ENCODE data around the gene PDZRN4. TPM values are rescaled to one million over a fixed set of nuclear protein-coding genes. Genes with fewer than 3 reads are reported as not detected.

The PDZRN4 gene
- polyA plus RNA-seq, 1 donor from 2014 or later: 46.7 TPM

DNA sequence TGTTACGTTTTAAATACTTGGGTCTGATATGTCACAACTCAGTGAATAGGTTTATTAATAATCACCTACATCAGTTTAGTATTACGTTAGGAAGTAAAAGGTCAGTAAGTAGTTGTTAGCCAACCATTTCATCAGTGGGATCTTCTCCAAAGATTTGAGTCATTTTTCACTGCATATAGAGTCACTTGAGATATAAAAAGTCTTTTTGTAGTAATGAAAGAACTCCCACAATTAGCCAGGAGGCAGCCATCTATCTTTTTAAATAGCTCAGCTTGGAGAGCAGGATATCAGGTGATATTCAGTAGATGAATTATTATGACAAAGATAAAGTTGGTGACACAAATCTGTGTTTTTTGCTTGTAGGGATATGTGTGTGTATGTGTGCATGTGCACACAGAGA lies 309.3 kb downstream of the PDZRN4 start:
- TF ChIP-seq POLR2AphosphoS5 (IDR thresholded peaks at IDR 0.05) (no peak), RAD21 (conservative IDR thresholded peaks at IDR 0.05) (no peak), MXI1 (conservative IDR thresholded peaks at IDR 0.05; ENCODE audit: poor library complexity, severe bottlenecking) (no peak)
- TF ChIP-seq, protein P1, sequence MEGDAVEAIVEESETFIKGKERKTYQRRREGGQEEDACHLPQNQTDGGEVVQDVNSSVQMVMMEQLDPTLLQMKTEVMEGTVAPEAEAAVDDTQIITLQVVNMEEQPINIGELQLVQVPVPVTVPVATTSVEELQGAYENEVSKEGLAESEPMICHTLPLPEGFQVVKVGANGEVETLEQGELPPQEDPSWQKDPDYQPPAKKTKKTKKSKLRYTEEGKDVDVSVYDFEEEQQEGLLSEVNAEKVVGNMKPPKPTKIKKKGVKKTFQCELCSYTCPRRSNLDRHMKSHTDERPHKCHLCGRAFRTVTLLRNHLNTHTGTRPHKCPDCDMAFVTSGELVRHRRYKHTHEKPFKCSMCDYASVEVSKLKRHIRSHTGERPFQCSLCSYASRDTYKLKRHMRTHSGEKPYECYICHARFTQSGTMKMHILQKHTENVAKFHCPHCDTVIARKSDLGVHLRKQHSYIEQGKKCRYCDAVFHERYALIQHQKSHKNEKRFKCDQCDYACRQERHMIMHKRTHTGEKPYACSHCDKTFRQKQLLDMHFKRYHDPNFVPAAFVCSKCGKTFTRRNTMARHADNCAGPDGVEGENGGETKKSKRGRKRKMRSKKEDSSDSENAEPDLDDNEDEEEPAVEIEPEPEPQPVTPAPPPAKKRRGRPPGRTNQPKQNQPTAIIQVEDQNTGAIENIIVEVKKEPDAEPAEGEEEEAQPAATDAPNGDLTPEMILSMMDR (IDR thresholded peaks at IDR 0.05; ENCODE audit: poor library complexity, severe bottlenecking): no peak
- TF ChIP-seq, protein P2, sequence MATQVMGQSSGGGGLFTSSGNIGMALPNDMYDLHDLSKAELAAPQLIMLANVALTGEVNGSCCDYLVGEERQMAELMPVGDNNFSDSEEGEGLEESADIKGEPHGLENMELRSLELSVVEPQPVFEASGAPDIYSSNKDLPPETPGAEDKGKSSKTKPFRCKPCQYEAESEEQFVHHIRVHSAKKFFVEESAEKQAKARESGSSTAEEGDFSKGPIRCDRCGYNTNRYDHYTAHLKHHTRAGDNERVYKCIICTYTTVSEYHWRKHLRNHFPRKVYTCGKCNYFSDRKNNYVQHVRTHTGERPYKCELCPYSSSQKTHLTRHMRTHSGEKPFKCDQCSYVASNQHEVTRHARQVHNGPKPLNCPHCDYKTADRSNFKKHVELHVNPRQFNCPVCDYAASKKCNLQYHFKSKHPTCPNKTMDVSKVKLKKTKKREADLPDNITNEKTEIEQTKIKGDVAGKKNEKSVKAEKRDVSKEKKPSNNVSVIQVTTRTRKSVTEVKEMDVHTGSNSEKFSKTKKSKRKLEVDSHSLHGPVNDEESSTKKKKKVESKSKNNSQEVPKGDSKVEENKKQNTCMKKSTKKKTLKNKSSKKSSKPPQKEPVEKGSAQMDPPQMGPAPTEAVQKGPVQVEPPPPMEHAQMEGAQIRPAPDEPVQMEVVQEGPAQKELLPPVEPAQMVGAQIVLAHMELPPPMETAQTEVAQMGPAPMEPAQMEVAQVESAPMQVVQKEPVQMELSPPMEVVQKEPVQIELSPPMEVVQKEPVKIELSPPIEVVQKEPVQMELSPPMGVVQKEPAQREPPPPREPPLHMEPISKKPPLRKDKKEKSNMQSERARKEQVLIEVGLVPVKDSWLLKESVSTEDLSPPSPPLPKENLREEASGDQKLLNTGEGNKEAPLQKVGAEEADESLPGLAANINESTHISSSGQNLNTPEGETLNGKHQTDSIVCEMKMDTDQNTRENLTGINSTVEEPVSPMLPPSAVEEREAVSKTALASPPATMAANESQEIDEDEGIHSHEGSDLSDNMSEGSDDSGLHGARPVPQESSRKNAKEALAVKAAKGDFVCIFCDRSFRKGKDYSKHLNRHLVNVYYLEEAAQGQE (IDR thresholded peaks at IDR 0.05; ENCODE audit: borderline replicate concordance): no peak
- no peaks in the 10 kb centered on the region for H3F3A ChIP-seq (ENCODE audit: insufficient read depth, low read length, poor library complexity, severe bottlenecking)
- H3K27ac ChIP-seq (ENCODE audit: low read length): no peak overlapping the region
- H3K9ac ChIP-seq (ENCODE audit: low read length): no peak overlapping the region
- H3K4me2 ChIP-seq (ENCODE audit: low read length): no peak overlapping the region
- no peaks in the 10 kb centered on the region for H3K79me2 ChIP-seq (replicated peaks; ENCODE audit: insufficient read depth, low read length)
- H3K36me3 ChIP-seq (ENCODE audit: insufficient read depth, low read length): no peaks in the 10 kb centered on the region
- H4K20me1 ChIP-seq (ENCODE audit: insufficient read depth): no peaks in the 10 kb centered on the region
- no peak overlapping the region for H2AFZ ChIP-seq (ENCODE audit: low read depth, low read length)
- H3K9me3 ChIP-seq (ENCODE audit: low read length): no peaks in the 10 kb centered on the region
- no peaks in the 10 kb centered on the region for H3K27me3 ChIP-seq (ENCODE audit: insufficient read depth, low read depth, low read length)
- H3K4me3 ChIP-seq (ENCODE audit: low read length): no peak overlapping the region
- no peaks in the 10 kb centered on the region for H3K9me2 ChIP-seq (ENCODE audit: insufficient read depth, low read length)

DNA sequence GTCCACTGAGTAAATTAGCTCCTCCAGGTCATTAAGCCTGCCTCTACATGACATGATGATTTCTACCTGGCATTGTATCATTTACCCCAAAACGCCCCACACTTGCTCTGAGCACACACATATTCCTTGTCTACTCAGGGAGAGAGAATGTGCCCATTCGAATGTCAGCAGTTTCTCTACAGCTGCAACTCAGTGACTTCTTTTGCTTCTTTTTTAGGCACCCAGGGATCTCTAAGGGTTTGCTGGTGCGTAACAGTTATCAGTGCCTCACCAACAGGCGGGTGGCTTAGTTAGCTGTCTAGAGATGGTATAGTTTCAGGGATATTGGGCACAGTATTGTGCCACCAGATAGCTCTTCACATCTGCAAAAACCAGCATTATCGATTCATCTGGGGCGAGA lies 316.9 kb downstream of the PDZRN4 start:
- Histone ChIP-seq H2AFZ (ENCODE audit: low read depth, low read length) (no peak overlapping the region), H3K36me3 (ENCODE audit: insufficient read depth, low read length) (no peaks in the 10 kb centered on the region), H3K79me2 (replicated peaks; ENCODE audit: insufficient read depth, low read length) (no peaks in the 10 kb centered on the region), H3K9me3 (ENCODE audit: low read length) (no peaks in the 10 kb centered on the region), H3F3A (ENCODE audit: insufficient read depth, low read length, poor library complexity, severe bottlenecking) (no peaks in the 10 kb centered on the region), H3K9me2 (ENCODE audit: insufficient read depth, low read length) (no peaks in the 10 kb centered on the region), H3K4me2 (ENCODE audit: low read length) (no peak overlapping the region), H3K27ac (ENCODE audit: low read length) (no peak overlapping the region), H4K20me1 (ENCODE audit: insufficient read depth) (no peaks in the 10 kb centered on the region), H3K27me3 (ENCODE audit: insufficient read depth, low read depth, low read length) (no peaks in the 10 kb centered on the region), H3K9ac (ENCODE audit: low read length) (no peak overlapping the region), H3K4me3 (ENCODE audit: low read length) (no peak overlapping the region)
- TF ChIP-seq POLR2AphosphoS5 (IDR thresholded peaks at IDR 0.05): no peak
- TF ChIP-seq, protein P2 (IDR thresholded peaks at IDR 0.05; ENCODE audit: borderline replicate concordance): no peak
- TF ChIP-seq, protein P1 (IDR thresholded peaks at IDR 0.05; ENCODE audit: poor library complexity, severe bottlenecking): no peak
- no peak for TF ChIP-seq RAD21 (conservative IDR thresholded peaks at IDR 0.05)
- TF ChIP-seq EZH2 (IDR thresholded peaks at IDR 0.05; ENCODE audit: borderline replicate concordance, insufficient read depth, low read length, poor library complexity, severe bottlenecking): no peak
- TF ChIP-seq MXI1 (conservative IDR thresholded peaks at IDR 0.05; ENCODE audit: poor library complexity, severe bottlenecking): no peak
